Measurements from ENCODE around the gene PITX1. TPM values are rescaled to one million over a fixed set of nuclear protein-coding genes. Genes with fewer than 3 reads are reported as not detected.

Gene PITX1
- 0.38 TPM in 1 of 2 replicates, not detected in the other for total RNA-seq

DNA sequence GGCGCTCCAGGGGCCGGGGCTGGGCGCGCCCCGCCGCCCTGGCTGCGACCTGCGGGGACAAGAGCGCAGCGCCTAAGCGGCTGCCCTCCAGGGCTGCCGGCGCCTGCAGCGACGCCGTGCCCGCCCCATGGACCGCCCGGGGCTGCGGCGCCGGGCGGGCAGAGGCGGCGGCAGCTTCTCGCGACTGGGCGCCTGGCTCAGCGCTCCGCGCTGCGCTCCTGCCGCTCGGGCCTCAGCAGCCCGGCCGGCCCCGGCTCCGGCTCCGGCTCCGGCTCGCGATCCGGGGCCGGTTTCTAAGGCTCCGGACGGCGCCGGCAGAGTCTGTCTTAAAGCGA lies at the start of gene PITX1:
TSS of gene PITX1 (minus strand) at position 328 of the 335 bp plus-strand sequence. CDS start 347 bp downstream, outside the sequence.

Other genes starting within 250 kb of the PITX1 start
- gene C5orf24, start 188.3 kb downstream of the PITX1 start, total RNA-seq = 36.6 TPM in 2 replicates
- 166 and 235 TPM in 2 replicates for gene TXNDC15, start 159.9 kb downstream of the PITX1 start, total RNA-seq
- 2.5 and 5.9 TPM in 2 replicates for gene PCBD2, start 129.1 kb downstream of the PITX1 start, total RNA-seq
- gene CATSPER3, start 66.3 kb downstream of the PITX1 start, total RNA-seq = 0.38 TPM in 1 of 2 replicates, not detected in the other